ENCODE measurements around the gene DOK6. TPM values are rescaled to one million over a fixed set of nuclear protein-coding genes. Genes with fewer than 3 reads are reported as not detected.

The DOK6 gene
- total RNA-seq, 3 donors from 2014 or later, result 1.0 to 1.4 (median 1.3) TPM

DNA sequence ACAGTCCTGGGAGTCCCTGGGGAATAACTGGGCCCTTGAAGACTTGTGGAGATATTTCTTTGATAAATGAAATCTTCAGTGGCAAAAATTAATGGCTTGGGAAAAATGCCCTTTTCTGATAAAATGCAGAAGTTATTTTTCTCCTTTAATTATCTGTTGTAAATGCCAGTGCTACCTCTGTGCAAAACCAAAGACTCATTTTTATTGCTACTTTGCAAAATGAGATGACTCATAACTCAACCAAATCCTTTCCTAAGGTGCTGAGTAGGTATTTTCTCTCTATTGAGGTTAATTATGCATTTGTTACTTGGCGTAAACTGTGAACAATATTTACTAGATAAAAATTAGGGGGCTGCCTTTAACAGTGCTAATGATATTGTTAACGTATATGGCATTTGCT, 163.9 kb downstream of the DOK6 start:
- DNase-seq (ENCODE audit: low spot score in 2 of 2), result no peak
- H3K4me1 ChIP-seq, result no peaks in the 10 kb centered on the region
- H3K36me3 ChIP-seq, result no peaks in the 10 kb centered on the region
- H3K27ac ChIP-seq, result no peak overlapping the region
- no peaks in the 10 kb centered on the region for H3K27me3 ChIP-seq
- TF ChIP-seq, protein P1, sequence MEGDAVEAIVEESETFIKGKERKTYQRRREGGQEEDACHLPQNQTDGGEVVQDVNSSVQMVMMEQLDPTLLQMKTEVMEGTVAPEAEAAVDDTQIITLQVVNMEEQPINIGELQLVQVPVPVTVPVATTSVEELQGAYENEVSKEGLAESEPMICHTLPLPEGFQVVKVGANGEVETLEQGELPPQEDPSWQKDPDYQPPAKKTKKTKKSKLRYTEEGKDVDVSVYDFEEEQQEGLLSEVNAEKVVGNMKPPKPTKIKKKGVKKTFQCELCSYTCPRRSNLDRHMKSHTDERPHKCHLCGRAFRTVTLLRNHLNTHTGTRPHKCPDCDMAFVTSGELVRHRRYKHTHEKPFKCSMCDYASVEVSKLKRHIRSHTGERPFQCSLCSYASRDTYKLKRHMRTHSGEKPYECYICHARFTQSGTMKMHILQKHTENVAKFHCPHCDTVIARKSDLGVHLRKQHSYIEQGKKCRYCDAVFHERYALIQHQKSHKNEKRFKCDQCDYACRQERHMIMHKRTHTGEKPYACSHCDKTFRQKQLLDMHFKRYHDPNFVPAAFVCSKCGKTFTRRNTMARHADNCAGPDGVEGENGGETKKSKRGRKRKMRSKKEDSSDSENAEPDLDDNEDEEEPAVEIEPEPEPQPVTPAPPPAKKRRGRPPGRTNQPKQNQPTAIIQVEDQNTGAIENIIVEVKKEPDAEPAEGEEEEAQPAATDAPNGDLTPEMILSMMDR (IDR thresholded peaks at IDR 0.05), result no peak
- H3K4me3 ChIP-seq, result no peak overlapping the region
- H3K9me3 ChIP-seq, result peaks cover 7 to 11% of the 10 kb centered on the region in 2 donors
- intact Hi-C loops (cut with DNase I; ENCODE audit: low total_unique reads), result no loop called here

DNA sequence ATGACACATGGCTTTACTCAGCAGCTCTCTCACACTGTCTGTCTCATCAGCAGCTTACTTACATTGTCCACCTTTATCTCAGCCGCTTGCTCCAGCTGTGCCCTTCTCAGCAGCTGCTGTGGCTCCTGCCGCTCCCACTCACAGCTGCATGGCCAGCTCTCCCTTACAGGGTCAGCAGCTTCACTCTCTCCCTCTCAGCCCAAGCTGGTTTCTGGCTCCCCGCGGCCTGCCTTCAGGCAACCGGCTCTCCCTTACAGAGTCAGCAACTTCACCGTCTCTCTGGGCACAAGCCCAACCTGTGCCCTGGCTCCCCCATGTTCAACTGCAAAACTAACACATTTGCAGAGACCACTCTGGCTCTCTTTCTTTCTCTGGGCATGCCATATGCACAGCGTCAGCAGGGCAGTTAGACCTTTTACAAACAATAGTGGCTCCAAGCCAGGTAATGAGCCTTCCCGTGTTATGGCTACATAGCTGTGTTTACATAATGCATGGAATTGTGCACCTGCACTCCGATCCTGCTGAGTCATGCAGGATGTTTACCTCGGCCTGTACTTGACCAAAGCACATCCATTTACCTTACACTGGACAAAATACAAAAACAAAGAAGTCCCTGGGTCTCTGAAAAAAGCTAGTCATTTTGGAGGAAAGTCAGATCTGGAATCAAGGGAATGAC, 167.3 kb downstream of the DOK6 start:
- peaks cover 7 to 11% of the 10 kb centered on the region in 2 donors for H3K9me3 ChIP-seq
- intact Hi-C loops (cut with DNase I; ENCODE audit: low total_unique reads), result no loop called here
- no peak for DNase-seq (ENCODE audit: low spot score in 2 of 2)
- H3K27ac ChIP-seq, result no peak overlapping the region
- no peaks in the 10 kb centered on the region for H3K27me3 ChIP-seq
- no peaks in the 10 kb centered on the region for H3K4me1 ChIP-seq
- TF ChIP-seq POLR2AphosphoS5 (IDR thresholded peaks at IDR 0.05), result no peak
- TF ChIP-seq POLR2A (IDR thresholded peaks at IDR 0.05), result no peak
- TF ChIP-seq, protein P1 (IDR thresholded peaks at IDR 0.05), result no peak
- H3K4me3 ChIP-seq, result no peak overlapping the region
- H3K36me3 ChIP-seq, result no peaks in the 10 kb centered on the region

DNA sequence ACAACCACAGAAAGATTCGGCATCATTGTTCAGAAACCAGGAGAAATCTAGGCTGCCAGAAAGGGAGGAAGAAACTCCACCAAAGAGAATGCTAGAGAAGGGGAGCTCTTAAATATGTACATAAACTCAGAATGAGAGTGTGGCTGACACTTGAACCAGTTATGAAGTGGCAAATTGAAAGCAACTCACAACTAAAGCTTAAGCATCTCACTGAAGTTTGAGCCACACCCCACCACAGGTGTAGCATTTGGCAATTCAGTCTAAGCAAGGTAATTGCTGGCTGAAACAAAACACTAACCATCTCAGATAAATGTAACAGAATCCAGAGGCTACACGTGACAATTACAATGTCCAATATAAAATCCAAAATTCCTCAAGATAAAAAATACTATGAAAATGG, 168.4 kb downstream of the DOK6 start:
- H3K4me3 ChIP-seq, result no peak overlapping the region
- H3K4me1 ChIP-seq, result no peaks in the 10 kb centered on the region
- no peaks in the 10 kb centered on the region for H3K27me3 ChIP-seq
- peaks cover 7 to 11% of the 10 kb centered on the region in 2 donors for H3K9me3 ChIP-seq
- H3K27ac ChIP-seq, result no peak overlapping the region
- intact Hi-C loops (cut with DNase I; ENCODE audit: low total_unique reads), result no loop called here
- no peak for DNase-seq (ENCODE audit: low spot score in 2 of 2)
- no peaks in the 10 kb centered on the region for H3K36me3 ChIP-seq
- TF ChIP-seq, protein P1 (IDR thresholded peaks at IDR 0.05), result no peak
- TF ChIP-seq POLR2AphosphoS5 (IDR thresholded peaks at IDR 0.05), result no peak
- TF ChIP-seq POLR2A (IDR thresholded peaks at IDR 0.05), result no peak

DNA sequence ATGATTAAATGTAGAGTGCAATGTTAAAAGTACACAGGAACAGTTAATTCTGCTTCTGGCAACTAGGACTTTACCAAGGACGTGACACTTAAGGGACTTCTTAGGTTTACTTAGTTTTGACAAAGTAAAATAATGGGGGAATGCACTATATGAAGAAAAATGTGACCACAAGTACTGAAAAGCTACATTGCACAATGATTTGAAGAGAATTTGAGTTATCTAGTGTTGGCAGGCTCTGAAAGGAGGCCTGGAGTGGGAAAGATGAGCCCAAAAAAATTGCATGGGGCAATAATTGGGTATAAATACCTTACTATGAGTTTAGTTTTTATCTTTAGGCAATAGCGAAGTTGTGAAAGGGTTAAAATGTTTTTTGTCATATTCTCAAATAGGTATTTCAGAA, 173.7 kb downstream of the DOK6 start:
- H3K4me3 ChIP-seq, result no peak overlapping the region
- intact Hi-C loops (cut with DNase I; ENCODE audit: low total_unique reads), result no loop called here
- H3K27me3 ChIP-seq, result no peaks in the 10 kb centered on the region
- TF ChIP-seq, protein P1 (IDR thresholded peaks at IDR 0.05), result no peak
- TF ChIP-seq POLR2AphosphoS5 (IDR thresholded peaks at IDR 0.05) (no peak), POLR2A (IDR thresholded peaks at IDR 0.05) (no peak)
- no peaks in the 10 kb centered on the region for H3K4me1 ChIP-seq
- no peak for DNase-seq (ENCODE audit: low spot score in 2 of 2)
- no peaks in the 10 kb centered on the region for H3K9me3 ChIP-seq
- no peak overlapping the region for H3K27ac ChIP-seq
- H3K36me3 ChIP-seq, result no peaks in the 10 kb centered on the region

DNA sequence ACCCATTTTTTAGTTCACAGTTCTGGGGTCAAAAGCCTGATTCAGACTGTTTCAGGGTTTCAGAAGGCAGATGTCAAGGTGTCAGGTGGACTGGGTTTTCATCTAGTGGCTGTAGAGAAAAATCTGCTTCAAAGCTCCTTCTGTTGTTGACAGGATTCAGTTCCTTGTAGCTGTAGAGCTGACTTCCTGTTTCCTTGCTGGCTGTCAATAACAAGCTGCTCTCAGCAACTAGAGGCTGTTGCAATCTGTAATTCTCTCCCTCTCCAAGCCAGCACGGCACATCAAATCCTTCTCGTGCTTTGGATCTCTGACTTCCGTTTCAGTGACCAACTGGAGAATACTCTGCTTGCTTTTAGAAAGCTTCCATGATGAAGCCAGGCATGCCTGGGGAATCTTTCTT, 179.4 kb downstream of the DOK6 start:
- intact Hi-C loops (cut with DNase I; ENCODE audit: low total_unique reads), result no loop called here
- TF ChIP-seq POLR2A (IDR thresholded peaks at IDR 0.05), result no peak
- TF ChIP-seq POLR2AphosphoS5 (IDR thresholded peaks at IDR 0.05), result no peak
- TF ChIP-seq, protein P1 (IDR thresholded peaks at IDR 0.05), result no peak
- DNase-seq (ENCODE audit: low spot score in 2 of 2), result no peak
- no peaks in the 10 kb centered on the region for H3K27me3 ChIP-seq
- H3K4me3 ChIP-seq, result no peak overlapping the region
- H3K36me3 ChIP-seq, result no peaks in the 10 kb centered on the region
- H3K9me3 ChIP-seq, result no peaks in the 10 kb centered on the region
- H3K27ac ChIP-seq, result no peak overlapping the region
- H3K4me1 ChIP-seq, result no peaks in the 10 kb centered on the region
